ENCODE measurements around the gene RAB27A.

DNA sequence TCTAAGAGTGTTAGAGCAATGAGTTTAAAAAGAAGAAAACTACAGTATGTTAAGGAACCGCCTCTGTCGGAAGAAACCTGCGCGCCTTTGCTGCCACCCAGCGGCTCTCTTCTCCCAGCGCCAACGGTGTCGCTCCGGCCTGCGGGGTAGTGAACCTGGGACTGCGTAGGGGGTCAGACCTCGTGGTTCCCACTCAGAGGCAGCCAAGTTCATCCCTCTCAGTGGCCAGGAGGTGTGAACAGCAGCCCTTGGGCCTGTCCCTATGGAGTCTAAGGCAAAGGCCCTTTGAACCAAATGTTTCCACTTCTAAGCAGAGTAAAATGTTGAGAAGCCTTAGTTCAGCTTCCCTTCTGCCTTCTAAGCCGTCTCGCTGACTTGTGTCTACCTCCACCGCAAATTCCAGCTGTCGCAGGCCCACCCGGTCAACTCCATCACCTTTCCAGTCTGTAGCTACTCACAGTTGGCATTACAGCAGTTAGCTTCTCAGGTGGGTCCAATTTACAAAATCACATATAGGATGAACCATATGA, 980 bp upstream of the RAB27A start:
- TF ChIP-seq, protein P1, sequence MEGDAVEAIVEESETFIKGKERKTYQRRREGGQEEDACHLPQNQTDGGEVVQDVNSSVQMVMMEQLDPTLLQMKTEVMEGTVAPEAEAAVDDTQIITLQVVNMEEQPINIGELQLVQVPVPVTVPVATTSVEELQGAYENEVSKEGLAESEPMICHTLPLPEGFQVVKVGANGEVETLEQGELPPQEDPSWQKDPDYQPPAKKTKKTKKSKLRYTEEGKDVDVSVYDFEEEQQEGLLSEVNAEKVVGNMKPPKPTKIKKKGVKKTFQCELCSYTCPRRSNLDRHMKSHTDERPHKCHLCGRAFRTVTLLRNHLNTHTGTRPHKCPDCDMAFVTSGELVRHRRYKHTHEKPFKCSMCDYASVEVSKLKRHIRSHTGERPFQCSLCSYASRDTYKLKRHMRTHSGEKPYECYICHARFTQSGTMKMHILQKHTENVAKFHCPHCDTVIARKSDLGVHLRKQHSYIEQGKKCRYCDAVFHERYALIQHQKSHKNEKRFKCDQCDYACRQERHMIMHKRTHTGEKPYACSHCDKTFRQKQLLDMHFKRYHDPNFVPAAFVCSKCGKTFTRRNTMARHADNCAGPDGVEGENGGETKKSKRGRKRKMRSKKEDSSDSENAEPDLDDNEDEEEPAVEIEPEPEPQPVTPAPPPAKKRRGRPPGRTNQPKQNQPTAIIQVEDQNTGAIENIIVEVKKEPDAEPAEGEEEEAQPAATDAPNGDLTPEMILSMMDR (IDR thresholded peaks at IDR 0.05; ENCODE audit: insufficient read depth, low read depth, low read length): peak; percentile 91
- no peak for TF ChIP-seq EZH2 (IDR thresholded peaks at IDR 0.05; ENCODE audit: insufficient read depth, low read length)

All from astrocyte (in vitro differentiated cells and primary cell).